T-helper 2 cell treated with Interferon-gamma antibody and Interleukin-4, amounts not matched to agents 5 μg/mL and 100 μg/mL, for 36 hours (primary cell): ENCODE data around the gene ANAPC13.

Source experiments
- DNase-seq: peaks from one replicate; pipeline ENCODE4 v3.0.0; 2021; ENCODE audit warnings: low spot score
- H3K27ac Mint-ChIP-seq: one replicate; pipeline ENCODE4 v1.8.0; 2021; ENCODE audit warnings: mild to moderate bottlenecking, mixed read lengths
- H3K27me3 Mint-ChIP-seq: one replicate; pipeline ENCODE4 v1.8.0; 2021; ENCODE audit warnings: low read depth, mixed read lengths
- H3K36me3 Mint-ChIP-seq: one replicate; pipeline ENCODE4 v1.8.0; 2021; ENCODE audit warnings: low read depth, mixed read lengths
- H3K4me1 Mint-ChIP-seq: one replicate; pipeline ENCODE4 v1.8.0; 2021; ENCODE audit warnings: low read depth, mixed read lengths
- H3K4me3 Mint-ChIP-seq: one replicate; pipeline ENCODE4 v1.8.0; 2022; ENCODE audit warnings: mild to moderate bottlenecking, moderate library complexity, mixed read lengths
- H3K9me3 Mint-ChIP-seq: one replicate; pipeline ENCODE4 v1.8.0; 2021; ENCODE audit warnings: mixed read lengths

Gene ANAPC13

GRCh38 chr3:134473868-134474546 is 11.8 kb downstream of the ANAPC13 start:
- H3K9me3 Mint-ChIP-seq, result no peaks in the 10 kb centered on the region
- no peaks in the 10 kb centered on the region for H3K27me3 Mint-ChIP-seq
- H3K36me3 Mint-ChIP-seq, result peaks cover 20% of the 10 kb centered on the region
- H3K4me3 Mint-ChIP-seq, result no peak overlapping the region
- DNase-seq, result peak; percentile 59
- H3K27ac Mint-ChIP-seq, result no peak overlapping the region
- H3K4me1 Mint-ChIP-seq, result peaks cover 2% of the 10 kb centered on the region

- Mint-ChIP-seq H3K4me3 (no peak overlapping the region), H3K27ac (no peak overlapping the region), H3K27me3 (no peaks in the 10 kb centered on the region), H3K9me3 (no peaks in the 10 kb centered on the region), H3K4me1 (peaks cover 2% of the 10 kb centered on the region), H3K36me3 (peaks cover 12% of the 10 kb centered on the region)
- DNase-seq, result no peak
Measured at GRCh38 chr3:134472831-134473230, 13.0 kb downstream of the ANAPC13 start.

GRCh38 chr3:134471521-134472193 is 14.1 kb downstream of the ANAPC13 start:
- no peak overlapping the region for H3K4me3 Mint-ChIP-seq
- peaks cover 5% of the 10 kb centered on the region for H3K36me3 Mint-ChIP-seq
- DNase-seq, result no peak
- H3K9me3 Mint-ChIP-seq, result no peaks in the 10 kb centered on the region
- no peaks in the 10 kb centered on the region for H3K27me3 Mint-ChIP-seq
- H3K27ac Mint-ChIP-seq, result no peak overlapping the region
- H3K4me1 Mint-ChIP-seq, result peaks cover 2% of the 10 kb centered on the region

GRCh38 chr3:134468519-134468918 is 17.3 kb downstream of the ANAPC13 start:
- H3K27ac Mint-ChIP-seq, result no peak overlapping the region
- no peaks in the 10 kb centered on the region for H3K36me3 Mint-ChIP-seq
- H3K4me1 Mint-ChIP-seq, result no peaks in the 10 kb centered on the region
- no peaks in the 10 kb centered on the region for H3K27me3 Mint-ChIP-seq
- no peak for DNase-seq
- no peaks in the 10 kb centered on the region for H3K9me3 Mint-ChIP-seq
- no peak overlapping the region for H3K4me3 Mint-ChIP-seq

GRCh38 chr3:134466331-134466730 is 19.5 kb downstream of the ANAPC13 start:
- Mint-ChIP-seq H3K4me1 (no peaks in the 10 kb centered on the region), H3K9me3 (no peaks in the 10 kb centered on the region), H3K36me3 (no peaks in the 10 kb centered on the region), H3K27me3 (peaks cover 8% of the 10 kb centered on the region), H3K27ac (no peak overlapping the region), H3K4me3 (no peak overlapping the region)
- DNase-seq, result no peak

GRCh38 chr3:134464689-134465365 is 21.0 kb downstream of the ANAPC13 start:
- no peak overlapping the region for H3K4me3 Mint-ChIP-seq
- no peak for DNase-seq
- no peaks in the 10 kb centered on the region for H3K4me1 Mint-ChIP-seq
- peaks cover 11% of the 10 kb centered on the region for H3K27me3 Mint-ChIP-seq
- no peaks in the 10 kb centered on the region for H3K36me3 Mint-ChIP-seq
- no peak overlapping the region for H3K27ac Mint-ChIP-seq
- H3K9me3 Mint-ChIP-seq, result no peaks in the 10 kb centered on the region

GRCh38 chr3:134464064-134464688 is 21.6 kb downstream of the ANAPC13 start:
- H3K27ac Mint-ChIP-seq, result no peak overlapping the region
- no peaks in the 10 kb centered on the region for H3K4me1 Mint-ChIP-seq
- no peak overlapping the region for H3K4me3 Mint-ChIP-seq
- no peaks in the 10 kb centered on the region for H3K9me3 Mint-ChIP-seq
- no peaks in the 10 kb centered on the region for H3K36me3 Mint-ChIP-seq
- no peak for DNase-seq
- H3K27me3 Mint-ChIP-seq, result peaks cover 12% of the 10 kb centered on the region

- Mint-ChIP-seq H3K36me3 (no peaks in the 10 kb centered on the region), H3K4me3 (no peak overlapping the region), H3K4me1 (no peaks in the 10 kb centered on the region), H3K9me3 (no peaks in the 10 kb centered on the region), H3K27ac (no peak overlapping the region), H3K27me3 (peaks cover 14% of the 10 kb centered on the region)
- DNase-seq, result no peak
Measured at GRCh38 chr3:134463676-134464063, 22.1 kb downstream of the ANAPC13 start.

- no peak overlapping the region for H3K27ac Mint-ChIP-seq
- peaks cover 18% of the 10 kb centered on the region for H3K27me3 Mint-ChIP-seq
- no peaks in the 10 kb centered on the region for H3K4me1 Mint-ChIP-seq
- no peak for DNase-seq
- no peaks in the 10 kb centered on the region for H3K9me3 Mint-ChIP-seq
- H3K4me3 Mint-ChIP-seq, result no peak overlapping the region
- H3K36me3 Mint-ChIP-seq, result no peaks in the 10 kb centered on the region
Measured at GRCh38 chr3:134462331-134462941, 23.3 kb downstream of the ANAPC13 start.

GRCh38 chr3:134460965-134461364 is 24.8 kb downstream of the ANAPC13 start:
- Mint-ChIP-seq H3K4me3 (no peak overlapping the region), H3K9me3 (no peaks in the 10 kb centered on the region), H3K27ac (no peak overlapping the region), H3K36me3 (no peaks in the 10 kb centered on the region), H3K27me3 (peaks cover 22% of the 10 kb centered on the region), H3K4me1 (no peaks in the 10 kb centered on the region)
- no peak for DNase-seq

- no peak overlapping the region for H3K27ac Mint-ChIP-seq
- no peaks in the 10 kb centered on the region for H3K36me3 Mint-ChIP-seq
- H3K27me3 Mint-ChIP-seq, result peaks cover 25% of the 10 kb centered on the region
- no peak for DNase-seq
- no peaks in the 10 kb centered on the region for H3K9me3 Mint-ChIP-seq
- H3K4me1 Mint-ChIP-seq, result no peaks in the 10 kb centered on the region
- no peak overlapping the region for H3K4me3 Mint-ChIP-seq
Measured at GRCh38 chr3:134459562-134459961, 26.2 kb downstream of the ANAPC13 start.

GRCh38 chr3:134458406-134458945 is 27.3 kb downstream of the ANAPC13 start:
- Mint-ChIP-seq H3K36me3 (no peaks in the 10 kb centered on the region), H3K27me3 (peaks cover 29% of the 10 kb centered on the region), H3K4me1 (no peaks in the 10 kb centered on the region), H3K4me3 (no peak overlapping the region), H3K27ac (no peak overlapping the region), H3K9me3 (no peaks in the 10 kb centered on the region)
- DNase-seq, result no peak

GRCh38 chr3:134457376-134458074 is 28.3 kb downstream of the ANAPC13 start:
- Mint-ChIP-seq H3K9me3 (no peaks in the 10 kb centered on the region), H3K4me1 (no peaks in the 10 kb centered on the region), H3K27ac (no peak overlapping the region), H3K4me3 (no peak overlapping the region), H3K27me3 (peaks cover 30% of the 10 kb centered on the region), H3K36me3 (no peaks in the 10 kb centered on the region)
- DNase-seq, result no peak
